Right hindlimb (tissue), 1 donor: ENCODE data around the gene EID2B.

Experiments used
- DNase-seq: peaks from one replicate; pipeline ENCODE4 v3.0.0-alpha.2; 2018

EID2B gene

DNA sequence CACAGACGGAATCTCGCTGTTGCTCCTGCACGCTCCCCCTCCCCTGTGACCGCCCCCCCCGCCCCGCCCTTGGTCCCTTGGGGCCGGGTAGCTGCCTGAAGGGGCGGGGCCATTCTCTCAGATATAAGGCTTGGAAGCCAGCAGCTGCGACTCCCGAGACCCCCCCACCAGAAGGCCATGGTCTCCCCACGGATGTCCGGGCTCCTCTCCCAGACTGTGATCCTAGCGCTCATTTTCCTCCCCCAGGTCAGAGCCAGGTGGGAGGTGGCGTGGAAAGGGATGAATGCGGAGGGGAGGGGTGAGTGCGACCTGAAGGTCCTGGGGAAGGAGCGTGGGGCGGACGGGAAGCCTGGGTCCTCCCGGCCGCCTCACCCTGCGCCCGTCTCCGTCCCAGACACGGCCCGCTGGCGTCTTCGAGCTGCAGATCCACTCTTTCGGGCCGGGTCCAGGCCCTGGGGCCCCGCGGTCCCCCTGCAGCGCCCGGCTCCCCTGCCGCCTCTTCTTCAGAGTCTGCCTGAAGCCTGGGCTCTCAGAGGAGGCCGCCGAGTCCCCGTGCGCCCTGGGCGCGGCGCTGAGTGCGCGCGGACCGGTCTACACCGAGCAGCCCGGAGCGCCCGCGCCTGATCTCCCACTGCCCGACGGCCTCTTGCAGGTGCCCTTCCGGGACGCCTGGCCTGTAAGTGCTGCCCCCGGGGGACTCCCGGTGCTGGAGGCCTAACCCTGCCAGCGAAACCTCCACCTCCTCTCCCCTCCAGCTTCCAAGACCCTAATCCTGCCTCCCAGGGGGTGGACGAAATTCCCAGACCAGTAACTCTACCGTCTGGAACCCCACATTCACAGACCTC is 33.6 kb downstream of the EID2B start, which contains the start of gene DLL3:
TSS of gene DLL3 (plus strand) at position 150 of the 845 bp plus-strand sequence. CDS start at position 178, 28 bp downstream.
- DNase-seq, result no peak

DNA sequence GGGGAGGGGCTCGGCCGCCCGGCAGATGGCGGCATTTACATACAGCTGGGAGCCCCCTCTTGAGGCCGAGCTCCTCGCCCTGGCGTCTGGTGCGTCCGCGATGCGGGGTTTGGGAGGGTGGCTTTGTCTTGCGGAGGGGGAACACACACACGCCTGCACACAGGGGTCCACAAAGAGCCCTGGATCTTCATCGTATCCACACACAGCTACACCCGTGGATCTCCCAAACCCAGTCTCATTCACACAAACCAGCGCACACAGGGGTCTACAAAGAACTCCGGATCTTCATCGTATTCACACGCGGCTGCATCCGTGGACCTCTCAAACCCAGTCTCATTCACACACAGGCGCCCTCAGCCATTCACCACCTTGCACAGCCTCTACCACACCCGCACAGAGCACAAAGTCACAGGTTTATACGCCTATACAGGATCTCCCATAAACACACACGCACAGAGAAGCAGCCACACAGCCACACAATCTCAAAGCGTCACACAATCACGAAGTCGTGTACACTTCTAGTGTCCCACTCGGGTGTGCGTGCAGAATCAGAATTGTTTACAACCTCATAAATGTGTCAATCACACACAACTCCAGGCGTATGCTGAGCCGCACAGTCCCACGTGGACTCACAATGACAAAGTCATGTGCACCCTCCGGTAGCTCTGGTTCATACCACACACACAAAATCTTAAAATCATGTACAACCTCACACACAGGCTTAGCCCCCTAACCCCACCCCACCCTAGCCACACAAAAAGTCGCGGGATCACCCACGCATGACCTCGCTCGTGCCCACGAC is 34.5 kb downstream of the EID2B start:
- DNase-seq, result peak; percentile 54

DNA sequence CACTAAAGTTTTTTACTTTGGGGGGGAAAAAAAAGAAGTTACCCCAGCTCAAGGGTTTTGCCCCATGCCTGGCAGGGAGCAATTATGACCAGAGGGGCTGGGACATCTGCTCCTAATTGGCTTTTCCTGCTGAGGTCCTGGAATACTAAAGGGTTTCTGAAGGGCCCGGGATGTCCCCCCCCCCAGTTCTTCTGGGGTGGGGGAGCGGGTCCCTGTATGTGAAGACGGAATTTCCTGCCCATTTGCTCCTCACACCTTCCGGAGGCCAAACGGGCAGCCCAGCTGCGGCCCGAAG is 35.0 kb downstream of the EID2B start:
- no peak for DNase-seq

DNA sequence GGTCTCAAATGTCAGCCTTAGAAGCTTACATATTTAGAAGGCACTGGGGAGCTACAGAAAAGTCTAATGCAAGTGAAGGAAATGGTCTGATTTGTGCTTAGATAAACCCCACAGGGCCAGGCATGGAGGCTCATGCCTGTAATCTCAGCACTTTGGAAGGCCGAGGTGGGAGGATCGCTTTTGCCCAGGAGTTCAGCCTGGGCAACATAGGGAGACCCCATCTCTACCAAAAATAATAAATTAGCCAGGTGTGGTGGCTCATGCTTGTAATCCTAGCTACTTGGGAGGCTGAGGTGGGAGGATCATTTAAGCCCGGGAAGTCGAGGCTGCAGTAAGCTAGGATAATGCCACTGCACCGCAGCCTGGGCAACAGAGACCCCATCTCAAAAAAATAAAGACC is 36.6 kb downstream of the EID2B start:
- DNase-seq, result no peak

DNA sequence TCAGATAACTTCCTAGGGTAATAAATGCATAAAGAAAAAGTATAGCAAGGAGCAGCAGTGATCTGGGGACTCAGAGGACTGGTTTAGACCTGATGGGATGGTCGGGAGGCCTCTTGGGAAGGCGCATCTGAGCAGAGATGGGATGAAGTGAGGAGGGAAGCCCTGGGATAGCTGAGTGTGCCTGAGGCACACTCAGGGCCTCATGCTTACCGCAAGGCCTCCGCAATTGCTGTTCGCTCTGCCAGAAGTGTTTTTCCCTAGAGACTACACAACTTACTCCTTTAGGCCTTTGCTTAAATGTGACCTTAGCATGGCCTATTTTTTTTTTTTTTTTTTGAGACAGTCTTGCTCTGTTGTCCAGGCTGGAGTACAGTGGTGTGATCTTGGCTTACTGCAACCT is 38.0 kb downstream of the EID2B start:
- no peak for DNase-seq

DNA sequence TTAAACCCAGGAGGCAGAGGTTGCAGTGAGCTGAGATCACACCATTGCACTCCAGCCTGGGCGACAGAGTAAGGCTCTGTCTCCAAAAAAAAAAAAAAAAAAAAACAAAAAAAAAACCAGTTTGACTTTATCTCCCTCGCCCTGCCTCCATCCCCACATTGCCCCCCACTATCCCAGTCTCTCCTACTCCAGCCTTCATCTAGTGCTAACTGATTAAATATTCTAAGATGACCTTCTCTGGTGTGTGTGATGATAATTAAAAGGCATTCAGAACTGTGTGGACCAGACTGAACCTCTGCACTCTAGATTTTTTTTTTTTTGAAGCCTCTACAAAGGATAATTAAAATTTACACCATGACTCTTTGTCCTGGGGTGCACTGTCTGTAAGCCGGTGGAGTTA is 39.9 kb downstream of the EID2B start:
- no peak for DNase-seq

DNA sequence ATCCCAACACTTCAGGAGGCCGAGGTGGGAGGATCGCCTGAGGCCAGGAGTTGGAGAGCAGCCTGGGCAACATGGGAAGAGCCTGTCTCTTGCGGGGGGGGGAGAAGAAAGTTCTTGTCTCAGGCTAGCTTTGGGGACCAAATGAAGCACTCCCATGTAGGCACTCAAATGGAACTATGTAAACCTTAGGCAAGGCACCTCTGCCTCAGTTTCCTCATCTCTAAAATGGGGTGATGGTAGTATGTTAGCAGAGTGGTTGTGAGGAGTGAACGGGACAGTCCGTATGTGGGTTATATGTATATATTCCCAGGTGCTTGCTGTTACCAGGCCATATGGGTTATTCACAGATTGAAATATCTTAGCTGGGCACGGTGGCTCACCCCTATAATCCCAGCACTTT is 40.4 kb downstream of the EID2B start:
- DNase-seq, result no peak

DNA sequence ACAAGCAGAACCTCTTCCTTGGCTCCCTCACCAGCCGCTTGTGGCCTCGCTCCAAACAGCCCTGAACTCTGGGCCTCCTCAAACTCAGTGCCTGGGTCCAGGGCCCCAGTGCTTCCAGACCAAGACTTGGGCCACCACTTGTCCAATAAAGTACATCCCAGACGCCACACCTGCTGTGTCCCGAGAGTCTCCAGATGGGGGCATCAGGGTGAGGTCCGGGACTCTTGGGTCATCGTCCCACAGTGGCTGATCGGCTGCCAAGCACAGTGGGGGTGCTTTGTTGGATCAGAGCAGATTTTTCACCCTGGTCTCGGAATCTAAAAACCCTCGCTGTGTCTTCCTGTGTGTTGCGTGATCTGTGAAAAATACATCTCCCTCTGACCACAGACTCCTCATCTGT is 42.9 kb downstream of the EID2B start:
- no peak for DNase-seq

DNA sequence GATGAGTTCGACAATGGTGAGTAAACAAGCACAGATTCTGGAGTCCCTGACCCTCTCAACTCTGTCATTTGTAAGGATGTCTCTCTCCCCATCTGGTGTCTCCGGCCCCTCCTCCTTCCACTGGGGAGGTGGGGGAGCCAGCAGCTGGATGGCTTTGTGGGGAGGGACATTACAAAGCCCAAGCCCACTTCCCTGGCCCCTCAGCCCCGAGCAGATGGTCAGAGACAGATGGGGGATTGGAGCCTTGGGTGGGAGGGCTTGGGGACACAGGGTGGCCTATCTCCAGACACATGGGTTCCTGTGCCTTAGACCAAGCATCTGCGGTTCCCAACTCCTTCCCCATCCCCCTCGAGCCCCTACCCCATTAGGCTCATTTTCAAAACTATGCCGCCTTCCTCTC is 49.5 kb downstream of the EID2B start:
- DNase-seq, result no peak

DNA sequence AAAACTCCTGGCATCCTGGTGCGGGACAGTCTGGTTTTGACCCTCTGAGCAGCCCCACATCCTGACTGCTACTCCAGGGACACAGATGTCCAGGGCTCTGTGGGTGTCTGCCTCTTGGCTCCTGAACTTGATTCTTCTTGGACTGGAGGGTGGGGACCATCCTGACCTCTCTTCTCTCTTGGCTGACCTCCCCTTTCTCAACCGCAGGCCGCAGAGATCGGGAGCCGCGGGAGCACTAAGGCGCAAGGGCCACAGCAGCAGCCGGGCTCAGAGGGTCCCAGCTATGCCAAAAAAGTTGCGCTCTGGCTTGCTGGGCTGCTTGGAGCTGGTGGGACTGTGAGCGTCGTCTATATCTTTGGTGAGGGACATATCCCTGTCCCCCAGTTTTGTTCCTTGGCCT is 51.0 kb downstream of the EID2B start:
- no peak for DNase-seq

DNA sequence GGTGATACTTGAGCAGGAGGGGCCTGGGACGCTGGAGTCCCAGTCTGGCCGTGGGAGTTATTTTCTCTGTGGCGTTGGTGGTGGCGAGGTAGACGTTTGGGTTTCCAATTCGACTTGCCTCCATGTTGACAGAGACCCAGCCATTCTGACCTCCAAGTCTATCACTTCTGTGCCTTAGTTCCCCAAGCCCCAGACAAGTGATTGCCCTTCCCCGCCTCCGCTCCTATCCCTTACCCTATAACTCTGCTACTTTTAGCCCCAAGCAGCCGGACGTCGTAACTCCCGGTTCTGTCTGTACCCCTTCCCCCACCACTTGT is 51.5 kb downstream of the EID2B start:
- no peak for DNase-seq
